Memory B cell (primary cell): Measurements from ENCODE around the gene SLC9A3.

ENCODE experiments used
- ATAC-seq: fragments of 150-1000 bp; cut with Tn5 transposase; 2 replicates; pipeline ENCODE4 v1.10.0; 2021; ENCODE audit warnings: low read depth, mild to moderate bottlenecking, moderate library complexity
- DNase-seq, 2 donors: peaks; one replicate each; pipeline ENCODE4 v3.0.0; 2022; ENCODE audit warnings: low spot score in 2 of 2
- H3K27ac Mint-ChIP-seq: one replicate; pipeline ENCODE4 v1.8.0; 2022; ENCODE audit warnings: mild to moderate bottlenecking, moderate library complexity, mixed read lengths
- H3K27me3 Mint-ChIP-seq: one replicate; pipeline ENCODE4 v1.8.0; 2022; ENCODE audit warnings: mixed read lengths
- H3K36me3 Mint-ChIP-seq: one replicate; pipeline ENCODE4 v1.8.0; 2022; ENCODE audit warnings: mild to moderate bottlenecking, mixed read lengths
- H3K4me1 Mint-ChIP-seq: one replicate; pipeline ENCODE4 v1.8.0; 2022; ENCODE audit warnings: mixed read lengths
- H3K4me3 Mint-ChIP-seq: one replicate; pipeline ENCODE4 v1.8.0; 2022; ENCODE audit warnings: mild to moderate bottlenecking, moderate library complexity, mixed read lengths
- H3K9me3 Mint-ChIP-seq: one replicate; pipeline ENCODE4 v1.8.0; 2022; ENCODE audit warnings: mixed read lengths

SLC9A3 gene

DNA sequence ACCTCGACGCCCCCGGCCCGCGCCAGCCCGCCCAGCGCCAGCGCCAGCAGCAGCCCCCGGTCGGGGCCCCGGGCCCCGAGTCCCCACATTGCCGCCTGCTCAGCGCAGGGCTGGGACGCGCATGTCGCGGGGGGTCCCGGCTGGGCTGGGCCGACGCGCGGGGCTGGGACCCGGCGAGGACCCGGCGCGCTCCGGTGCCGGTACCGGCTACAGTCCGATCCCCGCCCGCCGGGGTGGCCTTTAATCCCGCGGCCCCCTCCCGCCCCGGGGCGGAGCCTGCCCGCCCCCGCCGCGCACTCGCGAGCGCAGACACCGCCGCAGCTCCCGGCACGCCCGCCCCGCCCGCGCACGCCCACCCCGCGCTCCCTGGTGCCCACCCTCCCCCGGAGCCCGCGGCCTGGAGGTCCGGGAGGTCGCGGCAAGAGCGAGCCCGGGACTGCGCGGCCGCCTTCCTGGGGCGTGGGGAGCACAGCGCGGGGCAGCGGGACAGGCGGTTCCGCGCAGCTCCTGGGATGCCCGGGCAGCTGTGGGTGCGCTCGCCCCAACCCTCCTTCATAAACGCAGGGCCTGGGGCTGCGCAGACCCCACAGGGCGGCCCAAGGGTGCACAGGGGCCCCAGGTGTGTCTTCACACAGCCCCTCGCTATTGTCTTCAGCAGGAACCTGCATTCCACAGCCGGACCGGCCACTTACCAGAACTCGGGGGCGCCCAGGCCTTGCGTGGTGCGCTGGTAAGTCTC lies at the start of gene SLC9A3:
TSS of gene SLC9A3 (minus strand) at position 216 of the 739 bp plus-strand sequence.
- H3K9me3 Mint-ChIP-seq: peaks cover 1% of the 10 kb centered on the region
- peaks cover 18% of the 10 kb centered on the region for H3K4me1 Mint-ChIP-seq
- H3K36me3 Mint-ChIP-seq: peaks cover 4% of the 10 kb centered on the region
- peaks cover 34% of the 10 kb centered on the region for H3K27me3 Mint-ChIP-seq
- H3K4me3 Mint-ChIP-seq: peak within 1 kb of the TSS; percentile 49
- DNase-seq (no peak), ATAC-seq (no peak)
- H3K27ac Mint-ChIP-seq: no peak within 1 kb of the TSS

DNA sequence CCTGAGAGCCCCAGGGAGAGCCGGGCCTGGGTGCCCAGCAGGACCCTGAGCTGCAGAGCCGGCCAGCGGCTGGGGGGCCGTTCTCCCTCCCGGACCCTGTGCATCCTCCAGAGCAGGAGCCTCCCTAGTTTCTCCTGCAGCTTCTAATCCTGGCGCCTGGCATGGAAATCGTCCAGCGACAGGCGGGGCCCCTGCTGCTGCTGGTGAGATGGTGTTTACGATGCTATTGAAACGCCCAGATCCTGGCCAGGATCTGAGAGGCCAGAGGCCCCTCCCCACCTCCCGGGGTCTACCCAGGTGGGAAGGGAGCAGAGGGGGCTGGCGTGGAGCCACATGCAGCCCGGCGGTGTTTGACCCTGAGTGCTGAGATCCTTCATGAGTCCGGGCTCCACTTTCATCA lies 49.7 kb upstream of the SLC9A3 start:
- peaks cover 17% of the 10 kb centered on the region for H3K9me3 Mint-ChIP-seq
- H3K4me1 Mint-ChIP-seq: peaks cover 3% of the 10 kb centered on the region
- DNase-seq (no peak), ATAC-seq (no peak)
- H3K36me3 Mint-ChIP-seq: peaks cover 7% of the 10 kb centered on the region
- H3K27me3 Mint-ChIP-seq: peaks cover 21% of the 10 kb centered on the region
- no peak overlapping the region for H3K27ac Mint-ChIP-seq
- H3K4me3 Mint-ChIP-seq: no peak overlapping the region

DNA sequence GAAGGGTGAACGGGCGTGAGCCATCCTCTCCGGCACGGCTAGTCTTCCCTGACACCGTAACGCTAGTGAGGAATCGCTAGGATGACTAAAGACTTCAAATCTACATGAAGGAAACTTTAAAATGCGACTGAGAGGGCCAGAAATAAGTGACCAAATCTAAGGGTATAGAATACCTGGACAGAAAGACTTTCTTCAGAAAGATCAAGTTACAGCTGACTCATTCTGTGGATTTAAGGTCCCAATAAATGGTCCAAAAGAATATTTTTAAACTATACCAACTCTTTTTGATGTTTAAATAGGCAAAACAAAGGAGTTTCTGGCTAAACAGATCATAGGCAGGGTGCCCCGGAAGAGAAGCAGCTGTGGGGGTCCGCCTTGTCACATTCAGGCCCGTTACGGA lies 49.0 kb upstream of the SLC9A3 start:
- H3K27ac Mint-ChIP-seq: no peak overlapping the region
- H3K4me3 Mint-ChIP-seq: no peak overlapping the region
- DNase-seq (no peak), ATAC-seq (no peak)
- H3K9me3 Mint-ChIP-seq: peaks cover 16% of the 10 kb centered on the region
- H3K27me3 Mint-ChIP-seq: peaks cover 26% of the 10 kb centered on the region
- H3K36me3 Mint-ChIP-seq: peaks cover 7% of the 10 kb centered on the region
- H3K4me1 Mint-ChIP-seq: peaks cover 5% of the 10 kb centered on the region

DNA sequence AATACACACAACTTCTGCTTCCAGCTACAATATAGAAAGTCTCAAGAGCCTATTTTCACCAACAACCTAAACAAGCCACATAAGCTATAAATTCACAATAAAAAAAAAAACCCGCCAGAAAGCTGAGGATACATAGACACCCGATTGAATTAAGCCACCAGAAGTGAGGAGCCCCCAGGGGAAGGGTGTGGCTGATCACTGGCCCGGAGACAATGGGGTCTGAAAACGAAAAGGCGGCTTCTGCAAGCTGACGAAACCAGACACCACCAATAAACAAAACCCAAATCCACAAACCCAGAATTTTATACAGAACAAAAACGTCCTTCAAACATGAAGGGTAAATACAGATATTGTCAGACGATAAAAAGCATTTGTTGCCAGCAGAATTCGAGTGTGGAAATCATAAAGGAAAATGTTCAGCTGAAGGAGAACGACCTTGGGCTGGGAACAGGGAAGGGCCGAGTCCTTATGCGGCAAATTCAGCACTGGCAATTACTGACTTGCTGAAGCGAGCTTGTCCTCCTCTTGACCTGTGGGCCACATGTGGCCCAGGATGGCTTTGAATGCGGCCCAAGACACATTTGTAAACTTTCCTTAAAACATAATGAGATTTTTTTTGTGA lies 48.3 kb upstream of the SLC9A3 start:
- H3K27ac Mint-ChIP-seq: no peak overlapping the region
- H3K4me3 Mint-ChIP-seq: no peak overlapping the region
- ATAC-seq (no peak), DNase-seq (no peak)
- peaks cover 7% of the 10 kb centered on the region for H3K36me3 Mint-ChIP-seq
- peaks cover 5% of the 10 kb centered on the region for H3K4me1 Mint-ChIP-seq
- peaks cover 28% of the 10 kb centered on the region for H3K27me3 Mint-ChIP-seq
- peaks cover 13% of the 10 kb centered on the region for H3K9me3 Mint-ChIP-seq

DNA sequence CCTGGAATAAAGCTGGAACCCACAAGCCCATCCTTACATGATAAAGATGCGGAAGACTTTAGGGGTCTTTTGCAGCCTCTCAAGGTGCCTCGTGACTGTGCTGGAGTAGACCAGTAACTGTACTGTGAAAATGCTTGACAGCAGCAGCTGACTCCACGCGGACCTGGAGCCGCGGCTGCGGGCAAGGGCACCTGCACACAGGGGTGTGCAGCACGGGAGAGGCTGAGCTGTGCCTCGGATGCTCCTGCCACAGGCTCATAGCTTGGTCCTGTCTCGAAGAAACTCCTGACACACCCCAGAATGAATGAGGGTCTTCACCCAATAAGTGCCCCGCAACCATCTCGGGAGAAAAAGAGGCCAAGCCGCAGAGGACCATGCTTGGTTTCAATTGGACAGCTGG lies 47.5 kb upstream of the SLC9A3 start:
- Mint-ChIP-seq H3K27me3 (peaks cover 34% of the 10 kb centered on the region), H3K27ac (no peak overlapping the region), H3K9me3 (peaks cover 15% of the 10 kb centered on the region), H3K36me3 (peaks cover 7% of the 10 kb centered on the region), H3K4me3 (no peak overlapping the region), H3K4me1 (peaks cover 8% of the 10 kb centered on the region)
- no peak for ATAC-seq
- DNase-seq: no peak

DNA sequence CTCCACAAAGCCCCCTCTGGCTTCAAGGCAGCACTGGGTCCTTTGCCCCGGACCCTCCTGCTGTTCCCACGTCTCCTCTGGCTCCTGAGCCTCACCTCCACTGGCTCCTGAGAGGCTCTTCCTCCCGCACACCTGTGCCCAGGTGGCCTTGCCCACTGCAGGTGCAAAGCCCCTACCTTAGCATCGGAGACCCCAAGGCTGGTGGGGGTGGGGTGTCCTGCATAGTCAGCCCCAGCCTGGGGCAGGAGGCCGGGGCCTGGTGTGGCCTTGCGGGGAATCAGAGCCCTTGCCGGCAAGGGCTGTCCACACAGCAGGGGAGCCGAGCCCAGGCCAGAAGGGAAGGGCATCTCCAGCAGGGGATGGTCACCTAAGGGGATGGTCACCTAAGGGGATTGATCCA lies 46.6 kb upstream of the SLC9A3 start:
- peaks cover 8% of the 10 kb centered on the region for H3K4me1 Mint-ChIP-seq
- ATAC-seq: no peak
- peaks cover 36% of the 10 kb centered on the region for H3K27me3 Mint-ChIP-seq
- no peak overlapping the region for H3K4me3 Mint-ChIP-seq
- peaks cover 16% of the 10 kb centered on the region for H3K9me3 Mint-ChIP-seq
- H3K27ac Mint-ChIP-seq: no peak overlapping the region
- peaks cover 7% of the 10 kb centered on the region for H3K36me3 Mint-ChIP-seq
- DNase-seq: no peak

DNA sequence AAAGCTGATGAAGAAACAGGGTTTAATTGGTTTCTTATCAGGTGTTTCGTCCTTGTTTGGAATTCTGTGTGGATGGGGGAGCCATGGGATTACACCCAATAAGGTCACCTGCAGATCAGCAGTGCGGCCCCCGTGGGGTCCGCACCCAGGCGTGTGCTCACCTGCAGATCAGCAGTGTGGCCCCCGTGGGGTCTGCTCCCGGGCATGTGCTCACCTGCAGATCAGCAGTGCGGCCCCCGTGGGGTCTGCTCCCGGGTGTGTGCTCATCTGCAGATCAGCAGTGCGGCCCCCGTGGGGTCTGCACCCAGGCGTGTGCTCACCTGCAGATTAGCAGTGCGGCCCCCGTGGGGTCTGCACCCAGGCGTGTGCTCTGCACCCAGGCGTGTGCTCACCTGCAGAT lies 46.2 kb upstream of the SLC9A3 start:
- Mint-ChIP-seq H3K4me3 (no peak overlapping the region), H3K36me3 (peaks cover 4% of the 10 kb centered on the region), H3K27ac (no peak overlapping the region), H3K9me3 (peaks cover 12% of the 10 kb centered on the region), H3K4me1 (peaks cover 8% of the 10 kb centered on the region), H3K27me3 (peaks cover 31% of the 10 kb centered on the region)
- DNase-seq (no peak), ATAC-seq (no peak)

DNA sequence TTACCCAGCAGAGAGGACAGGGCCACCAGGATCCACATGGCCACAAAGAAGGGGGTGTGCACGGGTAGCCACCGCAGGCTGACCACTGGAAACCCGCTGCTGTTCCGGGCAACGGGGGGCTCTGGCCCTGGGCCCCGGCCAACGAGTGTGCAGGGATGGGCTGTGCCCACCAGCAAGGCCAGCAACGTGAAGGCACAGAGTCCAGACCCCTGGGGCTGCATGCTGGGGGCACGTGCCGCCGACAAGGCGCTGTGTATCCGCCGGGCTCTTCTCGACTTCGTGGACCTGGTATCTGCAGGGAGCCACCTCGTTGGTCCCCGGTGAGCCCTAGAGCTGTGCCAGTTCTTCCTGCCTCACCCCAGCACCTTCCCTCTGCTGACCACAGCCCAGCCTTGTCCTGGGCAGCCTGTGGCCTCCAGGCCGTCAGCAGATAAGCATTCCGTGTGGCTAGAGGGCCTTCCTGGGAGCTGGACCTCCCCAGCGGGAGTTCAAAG lies 45.7 kb upstream of the SLC9A3 start:
- Mint-ChIP-seq H3K4me3 (no peak overlapping the region), H3K27me3 (peaks cover 27% of the 10 kb centered on the region), H3K36me3 (no peaks in the 10 kb centered on the region), H3K27ac (no peak overlapping the region), H3K9me3 (peaks cover 8% of the 10 kb centered on the region), H3K4me1 (peaks cover 8% of the 10 kb centered on the region)
- DNase-seq (no peak), ATAC-seq (no peak)

DNA sequence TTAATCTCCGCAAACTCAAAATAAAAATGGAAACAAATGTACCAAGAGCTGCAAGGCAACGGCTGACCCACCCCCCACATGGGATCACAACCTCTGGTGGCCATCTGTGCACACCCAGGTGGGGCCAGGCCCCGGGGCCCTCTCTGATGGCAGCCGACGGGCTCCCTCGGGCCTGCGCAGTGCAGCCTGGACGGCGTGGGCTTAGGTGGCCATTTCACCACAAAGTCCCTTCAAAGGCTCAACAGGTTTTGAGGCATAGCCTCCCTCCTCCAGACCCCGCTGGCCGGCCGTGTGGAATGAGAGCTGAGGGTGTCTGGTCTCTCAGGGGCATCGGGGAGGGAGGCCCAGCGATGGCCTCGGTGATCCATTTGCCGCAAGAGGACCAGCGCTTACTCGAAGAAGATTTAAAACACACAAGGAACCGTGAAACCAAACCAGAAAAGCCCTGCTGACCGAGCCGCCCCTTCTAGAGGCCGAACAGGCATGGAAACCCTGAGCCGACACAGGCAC lies 45.2 kb upstream of the SLC9A3 start:
- Mint-ChIP-seq H3K9me3 (peaks cover 6% of the 10 kb centered on the region), H3K27ac (no peak overlapping the region), H3K27me3 (peaks cover 25% of the 10 kb centered on the region), H3K36me3 (no peaks in the 10 kb centered on the region), H3K4me1 (peaks cover 8% of the 10 kb centered on the region), H3K4me3 (no peak overlapping the region)
- DNase-seq: no peak
- no peak for ATAC-seq

DNA sequence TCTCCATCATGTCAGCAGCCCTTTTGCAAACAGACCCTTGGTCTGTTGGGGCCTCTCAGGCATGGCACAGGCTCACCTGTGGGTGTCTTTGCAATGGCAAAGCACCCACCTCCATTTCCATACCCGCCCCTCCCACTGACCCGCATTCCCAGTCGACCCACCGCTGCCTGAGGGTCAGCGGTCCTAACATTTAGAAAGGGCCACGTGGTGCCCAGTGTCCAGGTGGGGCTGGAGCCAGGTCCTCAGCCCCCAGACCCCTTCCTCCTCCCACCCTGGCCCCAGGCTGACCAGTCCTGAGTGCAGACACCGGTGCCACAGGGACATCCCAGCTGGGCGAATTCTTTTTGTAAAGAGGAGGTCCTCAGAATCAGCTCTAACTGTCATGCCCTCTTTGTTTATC lies 44.6 kb upstream of the SLC9A3 start:
- H3K36me3 Mint-ChIP-seq: no peaks in the 10 kb centered on the region
- DNase-seq: no peak
- H3K4me3 Mint-ChIP-seq: no peak overlapping the region
- ATAC-seq: no peak
- H3K4me1 Mint-ChIP-seq: peaks cover 8% of the 10 kb centered on the region
- H3K27me3 Mint-ChIP-seq: peaks cover 24% of the 10 kb centered on the region
- peaks cover 6% of the 10 kb centered on the region for H3K9me3 Mint-ChIP-seq
- no peak overlapping the region for H3K27ac Mint-ChIP-seq

DNA sequence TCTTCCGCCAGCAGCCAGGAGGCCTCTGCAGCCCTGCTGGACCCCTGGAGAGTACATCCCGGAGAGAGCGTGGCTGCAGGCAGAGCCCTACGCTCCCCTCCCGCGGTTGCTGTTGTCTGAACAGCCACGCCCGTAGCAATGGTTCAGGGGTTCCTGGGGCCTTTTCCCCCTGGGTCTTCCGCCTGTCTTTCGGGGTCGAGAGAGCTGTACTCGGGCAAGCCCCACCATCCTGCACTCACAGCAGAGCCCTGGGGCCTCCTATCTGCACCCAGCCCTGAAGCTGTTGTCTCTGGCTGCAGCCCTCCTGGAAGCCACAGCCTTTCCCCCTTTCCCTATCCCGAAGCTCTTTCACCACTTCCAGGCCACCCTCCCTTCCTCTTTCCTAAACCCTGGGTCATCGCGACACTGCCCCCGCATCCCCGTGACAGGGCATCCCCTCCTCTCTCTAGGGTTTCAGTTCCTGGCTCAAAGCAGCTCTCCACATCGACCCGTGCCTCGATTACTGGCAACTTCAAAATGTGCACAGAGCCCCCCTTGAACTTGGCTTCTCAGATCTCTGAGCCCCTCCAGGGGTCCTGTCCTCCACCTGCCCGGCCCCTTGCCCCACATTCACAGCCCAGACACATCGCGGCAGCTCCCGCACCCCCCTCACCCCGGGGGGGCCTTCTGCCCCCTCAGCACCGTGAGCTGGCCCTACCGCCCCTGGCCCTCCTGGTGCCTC lies 44.0 kb upstream of the SLC9A3 start:
- H3K27me3 Mint-ChIP-seq: peaks cover 24% of the 10 kb centered on the region
- ATAC-seq: no peak

DNA sequence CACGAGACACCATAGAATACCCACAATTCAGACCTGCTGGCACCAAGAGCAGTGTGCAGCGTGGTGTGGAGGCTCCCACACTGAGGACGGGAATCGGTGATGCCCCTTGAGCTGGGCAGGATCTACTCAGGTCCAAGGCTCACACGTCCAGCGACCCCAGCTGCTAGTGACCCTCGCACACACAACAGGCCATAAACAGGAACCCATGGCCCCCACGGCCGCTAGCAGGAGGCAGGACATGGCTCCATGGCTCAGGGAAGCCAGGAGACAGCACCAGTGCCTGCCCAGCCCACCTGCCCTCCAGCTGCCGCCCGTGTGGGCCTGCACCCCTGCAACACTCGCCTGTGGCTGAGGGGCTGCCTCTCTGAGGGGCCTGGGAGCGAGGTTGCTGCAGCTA lies 43.4 kb upstream of the SLC9A3 start:
- no peaks in the 10 kb centered on the region for H3K36me3 Mint-ChIP-seq
- H3K4me3 Mint-ChIP-seq: no peak overlapping the region
- DNase-seq (no peak), ATAC-seq (no peak)
- H3K4me1 Mint-ChIP-seq: peaks cover 8% of the 10 kb centered on the region
- H3K9me3 Mint-ChIP-seq: peaks cover 6% of the 10 kb centered on the region
- peaks cover 24% of the 10 kb centered on the region for H3K27me3 Mint-ChIP-seq
- no peak overlapping the region for H3K27ac Mint-ChIP-seq

More for the DNA sequence above, 44.0 kb upstream of the SLC9A3 start:
- Mint-ChIP-seq H3K27ac (no peak overlapping the region), H3K36me3 (no peaks in the 10 kb centered on the region), H3K4me3 (no peak overlapping the region), H3K4me1 (peaks cover 8% of the 10 kb centered on the region), H3K9me3 (peaks cover 6% of the 10 kb centered on the region)
- DNase-seq: no peak

DNA sequence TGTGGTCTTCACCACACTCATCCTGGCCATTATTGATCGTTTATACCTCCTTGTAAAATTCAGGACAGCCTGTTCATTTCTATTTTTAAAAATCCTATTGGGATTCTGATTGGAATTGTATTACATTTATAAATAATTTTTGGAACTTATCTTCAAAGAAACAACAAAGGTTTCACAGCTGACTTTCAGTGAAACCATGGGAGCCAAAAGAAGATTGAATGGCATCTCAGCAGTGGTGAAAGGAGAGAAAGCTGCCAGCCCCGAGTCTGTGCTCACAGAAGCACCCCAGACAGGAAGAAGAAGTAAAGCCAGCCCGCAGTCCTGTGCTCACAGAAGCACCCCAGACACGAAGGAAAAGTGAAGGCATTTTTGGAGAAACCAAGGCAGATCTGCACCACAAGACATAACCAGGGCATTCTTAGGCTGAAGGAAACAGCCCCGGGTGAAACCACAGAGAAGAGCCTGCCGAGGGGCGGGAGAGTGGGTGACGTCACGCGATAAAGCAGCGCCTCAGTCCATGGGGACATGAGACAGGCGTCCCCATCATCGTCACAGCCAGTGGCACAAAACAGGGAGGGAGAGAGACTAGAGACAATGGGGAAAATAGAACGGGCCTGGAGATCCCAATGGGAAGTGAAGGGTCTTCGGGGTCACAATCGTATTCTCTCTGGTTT lies 42.5 kb upstream of the SLC9A3 start:
- ATAC-seq (no peak), DNase-seq (no peak)
- Mint-ChIP-seq H3K36me3 (no peaks in the 10 kb centered on the region), H3K27me3 (peaks cover 22% of the 10 kb centered on the region), H3K27ac (no peak overlapping the region), H3K9me3 (peaks cover 6% of the 10 kb centered on the region), H3K4me3 (no peak overlapping the region), H3K4me1 (peaks cover 5% of the 10 kb centered on the region)
